Measurements from ENCODE around the gene AFG3L2. TPM values are rescaled to one million over a fixed set of nuclear protein-coding genes. Genes with fewer than 3 reads are reported as not detected.
A peak's percentile ranks its signal among the peaks of the same experiment; 100 is the strongest.

The AFG3L2 gene
- total and polyA plus RNA-seq, 2 of the 13 experiments (the other 11 are each of a cell fraction or from before 2014, with no cell fraction given) = 28.6 to 86.9 TPM

DNA sequence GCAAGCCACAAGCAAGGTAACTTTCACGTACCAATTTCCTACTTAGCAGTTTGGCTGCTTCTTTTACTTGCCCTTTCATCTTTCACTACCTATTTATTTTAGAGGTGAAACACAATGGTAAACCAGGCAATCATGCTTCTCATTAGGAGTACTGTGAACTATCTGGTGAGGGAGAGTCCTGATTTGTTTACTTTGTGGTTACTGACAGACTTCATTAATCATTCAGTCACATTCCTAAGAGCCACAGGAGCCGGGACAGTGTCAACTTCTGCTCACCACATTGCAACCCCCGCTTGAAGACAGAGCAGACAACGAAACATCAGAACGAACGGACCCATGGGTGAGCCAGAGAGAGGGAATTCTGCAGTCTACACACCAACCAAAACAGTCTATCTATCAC lies 40.1 kb downstream of the AFG3L2 start (continued):
- TF ChIP-seq, protein P1, sequence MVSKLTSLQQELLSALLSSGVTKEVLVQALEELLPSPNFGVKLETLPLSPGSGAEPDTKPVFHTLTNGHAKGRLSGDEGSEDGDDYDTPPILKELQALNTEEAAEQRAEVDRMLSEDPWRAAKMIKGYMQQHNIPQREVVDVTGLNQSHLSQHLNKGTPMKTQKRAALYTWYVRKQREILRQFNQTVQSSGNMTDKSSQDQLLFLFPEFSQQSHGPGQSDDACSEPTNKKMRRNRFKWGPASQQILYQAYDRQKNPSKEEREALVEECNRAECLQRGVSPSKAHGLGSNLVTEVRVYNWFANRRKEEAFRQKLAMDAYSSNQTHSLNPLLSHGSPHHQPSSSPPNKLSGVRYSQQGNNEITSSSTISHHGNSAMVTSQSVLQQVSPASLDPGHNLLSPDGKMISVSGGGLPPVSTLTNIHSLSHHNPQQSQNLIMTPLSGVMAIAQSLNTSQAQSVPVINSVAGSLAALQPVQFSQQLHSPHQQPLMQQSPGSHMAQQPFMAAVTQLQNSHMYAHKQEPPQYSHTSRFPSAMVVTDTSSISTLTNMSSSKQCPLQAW (CRISPR knock-in tag; IDR thresholded peaks at IDR 0.05) = no peak
- TF ChIP-seq ZNF180 (CRISPR knock-in tag; IDR thresholded peaks at IDR 0.05; ENCODE audit: borderline replicate concordance, low read depth) (no peak), FOXJ3 (CRISPR knock-in tag; IDR thresholded peaks at IDR 0.05; ENCODE audit: borderline replicate concordance) (no peak), ETV5 (CRISPR knock-in tag; IDR thresholded peaks at IDR 0.05; ENCODE audit: borderline replicate concordance) (no peak), CCAR2 (optimal IDR thresholded peaks at IDR 0.05; ENCODE audit: low read depth, low read length) (no peak), HNRNPL (IDR thresholded peaks at IDR 0.05; ENCODE audit: low read depth, low read length) (no peak), EHMT2 (IDR thresholded peaks at IDR 0.05; ENCODE audit: borderline replicate concordance, low read depth, low read length) (no peak), CAMTA2 (CRISPR knock-in tag; IDR thresholded peaks at IDR 0.05; ENCODE audit: borderline replicate concordance) (no peak), KLF9 (CRISPR knock-in tag; IDR thresholded peaks at IDR 0.05; ENCODE audit: low read depth) (no peak)
- TF ChIP-seq, protein P2, sequence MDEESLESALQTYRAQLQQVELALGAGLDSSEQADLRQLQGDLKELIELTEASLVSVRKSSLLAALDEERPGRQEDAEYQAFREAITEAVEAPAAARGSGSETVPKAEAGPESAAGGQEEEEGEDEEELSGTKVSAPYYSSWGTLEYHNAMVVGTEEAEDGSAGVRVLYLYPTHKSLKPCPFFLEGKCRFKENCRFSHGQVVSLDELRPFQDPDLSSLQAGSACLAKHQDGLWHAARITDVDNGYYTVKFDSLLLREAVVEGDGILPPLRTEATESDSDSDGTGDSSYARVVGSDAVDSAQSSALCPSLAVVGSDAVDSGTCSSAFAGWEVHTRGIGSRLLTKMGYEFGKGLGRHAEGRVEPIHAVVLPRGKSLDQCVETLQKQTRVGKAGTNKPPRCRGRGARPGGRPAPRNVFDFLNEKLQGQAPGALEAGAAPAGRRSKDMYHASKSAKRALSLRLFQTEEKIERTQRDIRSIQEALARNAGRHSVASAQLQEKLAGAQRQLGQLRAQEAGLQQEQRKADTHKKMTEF (CRISPR knock-in tag; IDR thresholded peaks at IDR 0.05) = no peak
- TF ChIP-seq, protein P3, sequence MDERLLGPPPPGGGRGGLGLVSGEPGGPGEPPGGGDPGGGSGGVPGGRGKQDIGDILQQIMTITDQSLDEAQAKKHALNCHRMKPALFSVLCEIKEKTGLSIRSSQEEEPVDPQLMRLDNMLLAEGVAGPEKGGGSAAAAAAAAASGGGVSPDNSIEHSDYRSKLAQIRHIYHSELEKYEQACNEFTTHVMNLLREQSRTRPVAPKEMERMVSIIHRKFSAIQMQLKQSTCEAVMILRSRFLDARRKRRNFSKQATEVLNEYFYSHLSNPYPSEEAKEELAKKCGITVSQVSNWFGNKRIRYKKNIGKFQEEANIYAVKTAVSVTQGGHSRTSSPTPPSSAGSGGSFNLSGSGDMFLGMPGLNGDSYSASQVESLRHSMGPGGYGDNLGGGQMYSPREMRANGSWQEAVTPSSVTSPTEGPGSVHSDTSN (CRISPR knock-in tag; IDR thresholded peaks at IDR 0.05) = 0 out of 2 replicates have a peak, but pooled peaks have one; percentile 39
- TF ChIP-seq, protein P4, sequence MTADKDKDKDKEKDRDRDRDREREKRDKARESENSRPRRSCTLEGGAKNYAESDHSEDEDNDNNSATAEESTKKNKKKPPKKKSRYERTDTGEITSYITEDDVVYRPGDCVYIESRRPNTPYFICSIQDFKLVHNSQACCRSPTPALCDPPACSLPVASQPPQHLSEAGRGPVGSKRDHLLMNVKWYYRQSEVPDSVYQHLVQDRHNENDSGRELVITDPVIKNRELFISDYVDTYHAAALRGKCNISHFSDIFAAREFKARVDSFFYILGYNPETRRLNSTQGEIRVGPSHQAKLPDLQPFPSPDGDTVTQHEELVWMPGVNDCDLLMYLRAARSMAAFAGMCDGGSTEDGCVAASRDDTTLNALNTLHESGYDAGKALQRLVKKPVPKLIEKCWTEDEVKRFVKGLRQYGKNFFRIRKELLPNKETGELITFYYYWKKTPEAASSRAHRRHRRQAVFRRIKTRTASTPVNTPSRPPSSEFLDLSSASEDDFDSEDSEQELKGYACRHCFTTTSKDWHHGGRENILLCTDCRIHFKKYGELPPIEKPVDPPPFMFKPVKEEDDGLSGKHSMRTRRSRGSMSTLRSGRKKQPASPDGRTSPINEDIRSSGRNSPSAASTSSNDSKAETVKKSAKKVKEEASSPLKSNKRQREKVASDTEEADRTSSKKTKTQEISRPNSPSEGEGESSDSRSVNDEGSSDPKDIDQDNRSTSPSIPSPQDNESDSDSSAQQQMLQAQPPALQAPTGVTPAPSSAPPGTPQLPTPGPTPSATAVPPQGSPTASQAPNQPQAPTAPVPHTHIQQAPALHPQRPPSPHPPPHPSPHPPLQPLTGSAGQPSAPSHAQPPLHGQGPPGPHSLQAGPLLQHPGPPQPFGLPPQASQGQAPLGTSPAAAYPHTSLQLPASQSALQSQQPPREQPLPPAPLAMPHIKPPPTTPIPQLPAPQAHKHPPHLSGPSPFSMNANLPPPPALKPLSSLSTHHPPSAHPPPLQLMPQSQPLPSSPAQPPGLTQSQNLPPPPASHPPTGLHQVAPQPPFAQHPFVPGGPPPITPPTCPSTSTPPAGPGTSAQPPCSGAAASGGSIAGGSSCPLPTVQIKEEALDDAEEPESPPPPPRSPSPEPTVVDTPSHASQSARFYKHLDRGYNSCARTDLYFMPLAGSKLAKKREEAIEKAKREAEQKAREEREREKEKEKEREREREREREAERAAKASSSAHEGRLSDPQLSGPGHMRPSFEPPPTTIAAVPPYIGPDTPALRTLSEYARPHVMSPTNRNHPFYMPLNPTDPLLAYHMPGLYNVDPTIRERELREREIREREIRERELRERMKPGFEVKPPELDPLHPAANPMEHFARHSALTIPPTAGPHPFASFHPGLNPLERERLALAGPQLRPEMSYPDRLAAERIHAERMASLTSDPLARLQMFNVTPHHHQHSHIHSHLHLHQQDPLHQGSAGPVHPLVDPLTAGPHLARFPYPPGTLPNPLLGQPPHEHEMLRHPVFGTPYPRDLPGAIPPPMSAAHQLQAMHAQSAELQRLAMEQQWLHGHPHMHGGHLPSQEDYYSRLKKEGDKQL (CRISPR knock-in tag; IDR thresholded peaks at IDR 0.05; ENCODE audit: low read depth) = peak; percentile 79; the same call in 1 of the 2 replicates
- TF ChIP-seq, protein P5, sequence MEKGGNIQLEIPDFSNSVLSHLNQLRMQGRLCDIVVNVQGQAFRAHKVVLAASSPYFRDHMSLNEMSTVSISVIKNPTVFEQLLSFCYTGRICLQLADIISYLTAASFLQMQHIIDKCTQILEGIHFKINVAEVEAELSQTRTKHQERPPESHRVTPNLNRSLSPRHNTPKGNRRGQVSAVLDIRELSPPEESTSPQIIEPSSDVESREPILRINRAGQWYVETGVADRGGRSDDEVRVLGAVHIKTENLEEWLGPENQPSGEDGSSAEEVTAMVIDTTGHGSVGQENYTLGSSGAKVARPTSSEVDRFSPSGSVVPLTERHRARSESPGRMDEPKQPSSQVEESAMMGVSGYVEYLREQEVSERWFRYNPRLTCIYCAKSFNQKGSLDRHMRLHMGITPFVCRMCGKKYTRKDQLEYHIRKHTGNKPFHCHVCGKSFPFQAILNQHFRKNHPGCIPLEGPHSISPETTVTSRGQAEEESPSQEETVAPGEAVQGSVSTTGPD (CRISPR knock-in tag; IDR thresholded peaks at IDR 0.05) = peak; percentile 81
- TF ChIP-seq, protein P6, sequence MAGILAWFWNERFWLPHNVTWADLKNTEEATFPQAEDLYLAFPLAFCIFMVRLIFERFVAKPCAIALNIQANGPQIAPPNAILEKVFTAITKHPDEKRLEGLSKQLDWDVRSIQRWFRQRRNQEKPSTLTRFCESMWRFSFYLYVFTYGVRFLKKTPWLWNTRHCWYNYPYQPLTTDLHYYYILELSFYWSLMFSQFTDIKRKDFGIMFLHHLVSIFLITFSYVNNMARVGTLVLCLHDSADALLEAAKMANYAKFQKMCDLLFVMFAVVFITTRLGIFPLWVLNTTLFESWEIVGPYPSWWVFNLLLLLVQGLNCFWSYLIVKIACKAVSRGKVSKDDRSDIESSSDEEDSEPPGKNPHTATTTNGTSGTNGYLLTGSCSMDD (CRISPR knock-in tag; IDR thresholded peaks at IDR 0.05) = no peak
- TF ChIP-seq, protein P7, sequence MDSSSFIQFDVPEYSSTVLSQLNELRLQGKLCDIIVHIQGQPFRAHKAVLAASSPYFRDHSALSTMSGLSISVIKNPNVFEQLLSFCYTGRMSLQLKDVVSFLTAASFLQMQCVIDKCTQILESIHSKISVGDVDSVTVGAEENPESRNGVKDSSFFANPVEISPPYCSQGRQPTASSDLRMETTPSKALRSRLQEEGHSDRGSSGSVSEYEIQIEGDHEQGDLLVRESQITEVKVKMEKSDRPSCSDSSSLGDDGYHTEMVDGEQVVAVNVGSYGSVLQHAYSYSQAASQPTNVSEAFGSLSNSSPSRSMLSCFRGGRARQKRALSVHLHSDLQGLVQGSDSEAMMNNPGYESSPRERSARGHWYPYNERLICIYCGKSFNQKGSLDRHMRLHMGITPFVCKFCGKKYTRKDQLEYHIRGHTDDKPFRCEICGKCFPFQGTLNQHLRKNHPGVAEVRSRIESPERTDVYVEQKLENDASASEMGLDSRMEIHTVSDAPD (CRISPR knock-in tag; IDR thresholded peaks at IDR 0.05) = peak; percentile 90

All from HepG2 (cell line).